ENCODE data around the gene CDK5RAP2. TPM values are rescaled to one million over a fixed set of nuclear protein-coding genes. Genes with fewer than 3 reads are reported as not detected.

CDK5RAP2 gene
- total RNA-seq, 2 donors from 2014 or later, result 31.9 to 45.8 TPM

DNA sequence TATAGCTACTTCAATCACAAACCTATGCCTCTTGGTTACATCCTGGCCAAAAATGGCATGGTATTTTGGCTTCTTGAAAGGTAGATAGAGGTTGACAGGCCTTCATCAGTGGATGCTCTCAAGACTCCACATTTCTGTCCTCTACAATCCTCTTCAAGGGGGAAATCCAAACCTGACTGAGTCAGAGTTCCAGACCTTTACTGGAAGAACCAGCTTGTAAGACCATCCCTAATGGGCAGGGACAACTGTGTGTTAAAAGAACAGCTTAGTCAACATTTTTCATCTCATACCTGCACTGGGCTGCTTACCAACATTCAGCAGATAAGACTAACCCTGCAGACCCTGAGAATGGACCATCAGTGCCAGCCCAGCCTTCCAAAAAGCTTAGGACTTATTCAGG is 155.7 kb downstream of the CDK5RAP2 start:
- intact Hi-C loops (cut with DNase I), result no loop called here
- no peak for DNase-seq

DNA sequence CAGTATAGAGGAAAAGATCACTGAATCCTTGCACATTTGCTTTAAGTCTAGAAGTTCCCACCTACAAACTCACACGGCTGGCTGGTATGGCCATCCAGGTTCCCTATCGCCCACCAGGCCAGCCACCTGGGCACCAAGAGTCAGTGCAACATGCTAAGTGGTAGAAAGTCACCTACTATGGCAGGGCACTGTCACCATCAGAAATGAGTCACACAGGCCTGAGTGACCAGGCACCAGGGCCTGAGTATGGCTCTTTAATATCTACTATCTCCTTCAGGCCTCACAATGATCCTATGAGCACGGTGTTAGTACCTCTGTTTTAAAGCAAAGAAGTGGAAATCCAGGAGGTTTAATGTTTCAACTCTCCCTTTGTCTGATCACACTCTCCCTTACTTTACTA is 156.2 kb downstream of the CDK5RAP2 start:
- Histone ChIP-seq H3K9ac (ENCODE audit: low read depth in 2 of 2, low read length in 2 of 2) (no peak overlapping the region), H3K9me3 (no peaks in the 10 kb centered on the region), H3K27ac (no peak overlapping the region), H3K27me3 (no peaks in the 10 kb centered on the region), H3K4me3 (no peak overlapping the region), H3K36me3 (no peaks in the 10 kb centered on the region), H3K4me1 (no peaks in the 10 kb centered on the region)
- DNase-seq, result no peak
- intact Hi-C loops (cut with DNase I), result no loop called here
- TF ChIP-seq CTCF (IDR thresholded peaks at IDR 0.05), result no peak

More for the DNA sequence above, 155.7 kb downstream of the CDK5RAP2 start:
- Histone ChIP-seq H3K4me3 (no peak overlapping the region), H3K27ac (no peak overlapping the region), H3K4me1 (no peaks in the 10 kb centered on the region), H3K9me3 (no peaks in the 10 kb centered on the region), H3K36me3 (no peaks in the 10 kb centered on the region), H3K27me3 (no peaks in the 10 kb centered on the region), H3K9ac (ENCODE audit: low read depth in 2 of 2, low read length in 2 of 2) (no peak overlapping the region)
- TF ChIP-seq CTCF (IDR thresholded peaks at IDR 0.05), result no peak

DNA sequence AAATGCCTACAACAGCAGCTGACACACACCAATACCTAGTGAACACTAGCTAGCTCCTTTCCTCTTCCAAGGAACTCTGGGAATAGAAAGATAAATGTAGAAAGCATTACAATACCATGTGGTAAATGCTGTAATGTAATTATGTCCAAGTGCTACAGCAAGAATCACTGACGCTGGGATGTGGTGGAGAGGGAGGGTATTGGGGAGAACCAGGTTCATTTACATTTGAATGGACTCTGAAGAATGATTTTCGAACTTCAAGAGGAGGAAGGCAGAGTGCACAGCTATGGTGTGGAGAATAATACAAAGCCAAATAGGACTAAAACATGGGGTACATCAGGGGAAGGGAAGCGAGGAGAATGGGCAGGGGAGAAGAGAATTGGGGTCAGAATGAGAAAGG is 158.0 kb downstream of the CDK5RAP2 start:
- H3K27ac ChIP-seq, result no peak overlapping the region
- no peaks in the 10 kb centered on the region for H3K36me3 ChIP-seq
- H3K27me3 ChIP-seq, result no peaks in the 10 kb centered on the region
- H3K4me3 ChIP-seq, result no peak overlapping the region
- DNase-seq, result no peak
- no peaks in the 10 kb centered on the region for H3K4me1 ChIP-seq
- H3K9ac ChIP-seq (ENCODE audit: low read depth in 2 of 2, low read length in 2 of 2), result no peak overlapping the region
- intact Hi-C loops (cut with DNase I), result no loop called here
- H3K9me3 ChIP-seq, result no peaks in the 10 kb centered on the region
- no peak for TF ChIP-seq CTCF (IDR thresholded peaks at IDR 0.05)

- H3K27ac ChIP-seq, result no peak overlapping the region
- no peaks in the 10 kb centered on the region for H3K27me3 ChIP-seq
- no peak for DNase-seq
- no peak overlapping the region for H3K4me3 ChIP-seq
- no peaks in the 10 kb centered on the region for H3K4me1 ChIP-seq
- intact Hi-C loops (cut with DNase I), result no loop called here
- no peaks in the 10 kb centered on the region for H3K36me3 ChIP-seq
- no peak overlapping the region for H3K9ac ChIP-seq (ENCODE audit: low read depth in 2 of 2, low read length in 2 of 2)
- no peaks in the 10 kb centered on the region for H3K9me3 ChIP-seq
- no peak for TF ChIP-seq CTCF (IDR thresholded peaks at IDR 0.05)
Measured at GRCh38 chr9:120418315-120418714, 161.7 kb downstream of the CDK5RAP2 start.

GRCh38 chr9:120416781-120417427 is 163.1 kb downstream of the CDK5RAP2 start:
- Histone ChIP-seq H3K4me3 (no peak overlapping the region), H3K36me3 (no peaks in the 10 kb centered on the region), H3K27me3 (no peaks in the 10 kb centered on the region), H3K27ac (no peak overlapping the region), H3K9ac (ENCODE audit: low read depth in 2 of 2, low read length in 2 of 2) (no peak overlapping the region), H3K4me1 (no peaks in the 10 kb centered on the region), H3K9me3 (no peaks in the 10 kb centered on the region)
- DNase-seq, result no peak
- intact Hi-C loops (cut with DNase I), result no loop called here
- TF ChIP-seq CTCF (IDR thresholded peaks at IDR 0.05), result no peak
